H1 (cell line): ENCODE results near the gene RGS14. TPM values are rescaled to one million over a fixed set of nuclear protein-coding genes. Genes with fewer than 3 reads are reported as not detected.

Source experiments
- CTCF ChIA-PET: fragments of 300-600 bp; sonication (Branson Sonifier 250); formaldehyde crosslinking; loops from one replicate; lab custom pipeline; 2021; ENCODE audit not compliant: partially characterized antibody; lab: Charles Lee
- POLR2A ChIA-PET: fragments of 300-600 bp; sonication (Branson Sonifier 250); formaldehyde crosslinking; loops from one replicate; lab custom pipeline; 2021; ENCODE audit warnings: inconsistent platforms; ENCODE audit not compliant: partially characterized antibody; lab: Charles Lee
- DNase-seq, 2 experiments: peaks; one replicate each; pipeline versions ENCODE4 v3.0.0 to v3.0.0-alpha.2; 2010 to 2022; ENCODE audit warnings: low spot score in 2 of 2, low read depth in 1 of 2, mixed read lengths in 1 of 2
- FAIRE-seq: peaks from 2 replicates; lab custom pipeline; 2011; peaks lifted over from hg19 to GRCh38; lab: Jason Lieb, UNC
- H2AFZ ChIP-seq: 2 replicates; pipeline ENCODE4 v1.8.1; 2012; ENCODE audit warnings: low read length, inconsistent platforms
- H2AK5ac ChIP-seq: 2 replicates; pipeline ENCODE4 v1.6.1; 2013; ENCODE audit warnings: low read depth, low read length
- H2BK120ac ChIP-seq: replicated peaks from 2 replicates; pipeline ENCODE3; 2013; ENCODE audit warnings: low read depth, low read length, inconsistent platforms
- H2BK12ac ChIP-seq: 2 replicates; pipeline ENCODE4 v1.6.1; 2013; ENCODE audit warnings: low read depth, low read length
- H2BK15ac ChIP-seq: 2 replicates; pipeline ENCODE4 v1.6.1; 2013; ENCODE audit warnings: low read length
- H2BK20ac ChIP-seq: 2 replicates; pipeline ENCODE4 v1.6.1; 2013; ENCODE audit warnings: low read length
- H2BK5ac ChIP-seq: 2 replicates; pipeline ENCODE4 v1.6.1; 2013; ENCODE audit warnings: low read depth, low read length
- H3K14ac ChIP-seq: 2 replicates; pipeline ENCODE4 v1.6.1; 2013; ENCODE audit warnings: inconsistent platforms; ENCODE audit not compliant: insufficient read length
- H3K18ac ChIP-seq: 2 replicates; pipeline ENCODE4 v1.6.1; 2013; ENCODE audit warnings: low read length; ENCODE audit errors: extremely low read depth
- H3K23ac ChIP-seq: 2 replicates; pipeline ENCODE4 v1.6.1; 2013; ENCODE audit warnings: inconsistent platforms; ENCODE audit not compliant: insufficient read length
- H3K23me2 ChIP-seq: 2 replicates; pipeline ENCODE4 v1.6.1; 2013; ENCODE audit warnings: low read depth, low read length
- H3K27ac ChIP-seq: 2 replicates; pipeline ENCODE4 v1.6.1; 2011; ENCODE audit warnings: low read depth, low read length, inconsistent platforms
- H3K27me3 ChIP-seq, 4 experiments: replicated peaks in 1 of 4; 1 replicate in 1 of 4; 2 replicates in 3 of 4; pipeline versions ENCODE4 v1.6.1 to v1.8.1; 2011 to 2013; ENCODE audit warnings: low read length in 3 of 4, mild to moderate bottlenecking in 3 of 4, inconsistent platforms in 2 of 4, mixed read lengths in 2 of 4, moderate library complexity in 1 of 4; ENCODE audit not compliant: control insufficient read depth in 3 of 4, insufficient read depth in 3 of 4; ENCODE audit errors: extremely low read depth in 1 of 4
- H3K36me3 ChIP-seq, 4 experiments: 2 replicates each; pipeline versions ENCODE4 v1.6.1 to v1.8.1; 2011 to 2013; ENCODE audit warnings: mild to moderate bottlenecking in 4 of 4, low read length in 3 of 4, moderate library complexity in 2 of 4, control low read depth in 1 of 4, inconsistent platforms in 1 of 4; ENCODE audit not compliant: insufficient read depth in 4 of 4, control insufficient read depth in 2 of 4
- H3K4ac ChIP-seq: replicated peaks from 2 replicates; pipeline ENCODE3; 2013; ENCODE audit warnings: low read length, low read depth, mixed read lengths, inconsistent platforms; ENCODE audit not compliant: insufficient read length
- H3K4me1 ChIP-seq, 4 experiments: replicated peaks in 1 of 4; 1 replicate in 1 of 4; 2 replicates in 3 of 4; pipeline versions ENCODE4 v1.6.1 to v1.8.1; 2011 to 2013; ENCODE audit warnings: low read length in 3 of 4, inconsistent platforms in 2 of 4, mixed read lengths in 1 of 4; ENCODE audit not compliant: insufficient read depth in 4 of 4, control insufficient read depth in 3 of 4
- H3K4me2 ChIP-seq, 2 experiments: 2 replicates each; pipeline versions ENCODE4 v1.6.1 to v1.8.1; 2011 to 2013; ENCODE audit warnings: low read depth in 2 of 2, low read length in 2 of 2, control low read depth in 1 of 2, inconsistent platforms in 1 of 2, mild to moderate bottlenecking in 1 of 2; ENCODE audit not compliant: insufficient read depth in 1 of 2
- H3K4me3 ChIP-seq, 4 experiments: fragments of 200-600, 300-600 bp in 1 of 4; sonication (generic), shearing (Covaris generic), sonication (Bioruptor Twin) in 1 of 4; 2 replicates each; pipeline versions ENCODE4 v1.5.1 to v1.8.1; 2011 to 2016; ENCODE audit warnings: low read length in 4 of 4, low read depth in 3 of 4, control low read depth in 2 of 4, inconsistent platforms in 2 of 4, mild to moderate bottlenecking in 2 of 4, mixed read lengths in 1 of 4, moderate library complexity in 1 of 4; ENCODE audit not compliant: insufficient read depth in 2 of 4; ENCODE audit errors: extremely low read depth in 1 of 4
- H3K56ac ChIP-seq: replicated peaks from 2 replicates; pipeline ENCODE3; 2013; ENCODE audit warnings: low read depth, mild to moderate bottlenecking, mixed read lengths, low read length, inconsistent platforms; ENCODE audit not compliant: insufficient read length
- H3K79me1 ChIP-seq: 2 replicates; pipeline ENCODE4 v1.6.1; 2013; ENCODE audit warnings: low read depth, low read length, control low read depth
- H3K79me2 ChIP-seq, 2 experiments: 2 replicates each; pipeline versions ENCODE4 v1.6.1 to v1.8.1; 2012 to 2013; ENCODE audit warnings: low read length in 2 of 2, mild to moderate bottlenecking in 2 of 2, inconsistent platforms in 1 of 2; ENCODE audit not compliant: insufficient read depth in 2 of 2, control insufficient read depth in 1 of 2
- H3K9ac ChIP-seq, 4 experiments: replicated peaks in 1 of 4; 1 replicate in 1 of 4; 2 replicates in 3 of 4; pipeline versions ENCODE4 v1.6.1 to v1.8.1; 2011 to 2013; ENCODE audit warnings: low read depth in 3 of 4, low read length in 3 of 4, control low read depth in 2 of 4, mild to moderate bottlenecking in 2 of 4, moderate library complexity in 2 of 4, inconsistent platforms in 1 of 4; ENCODE audit errors: extremely low read depth in 1 of 4
- H3K9me3 ChIP-seq, 2 experiments: 2 replicates each; pipeline versions ENCODE4 v1.6.1 to v1.8.1; 2012 to 2013; ENCODE audit warnings: mild to moderate bottlenecking in 2 of 2, moderate library complexity in 2 of 2, control low read depth in 1 of 2, inconsistent platforms in 1 of 2, low read depth in 1 of 2, low read length in 1 of 2, mixed read lengths in 1 of 2; ENCODE audit not compliant: insufficient read depth in 2 of 2
- H4K20me1 ChIP-seq, 2 experiments: replicated peaks in 1 of 2; 2 replicates each; pipeline versions ENCODE3 to v1.8.1; 2011 to 2013; ENCODE audit warnings: inconsistent platforms in 2 of 2, low read length in 2 of 2, mild to moderate bottlenecking in 1 of 2; ENCODE audit not compliant: insufficient read depth in 2 of 2, control insufficient read depth in 1 of 2
- H4K5ac ChIP-seq: 2 replicates; pipeline ENCODE4 v1.6.1; 2013; ENCODE audit warnings: low read length, low read depth, mixed read lengths, inconsistent platforms; ENCODE audit not compliant: insufficient read length
- H4K8ac ChIP-seq: 2 replicates; pipeline ENCODE4 v1.8.0; 2013; ENCODE audit warnings: mild to moderate bottlenecking, moderate library complexity, low read length, inconsistent platforms; ENCODE audit not compliant: insufficient read depth; ENCODE audit errors: extremely low read depth
- H4K91ac ChIP-seq: replicated peaks from 2 replicates; pipeline ENCODE3; 2013; ENCODE audit warnings: low read length, mixed read lengths, inconsistent platforms; ENCODE audit not compliant: insufficient read length
- BCL11A ChIP-seq, 2 experiments: IDR thresholded peaks; one replicate each; pipeline ENCODE4 v1.6.1; 2011; ENCODE audit warnings: low read depth in 2 of 2, low read length in 2 of 2, mild to moderate bottlenecking in 2 of 2
- CBX8 ChIP-seq: fragments of 300-800, 300-1000 bp; sonication (generic); IDR thresholded peaks from 2 replicates; pipeline ENCODE4 v1.7.1; 2016; ENCODE audit warnings: low read depth, low read length, borderline replicate concordance
- CEBPB ChIP-seq: IDR thresholded peaks from 2 replicates; pipeline ENCODE4 v1.6.1; 2012; ENCODE audit warnings: low read depth, low read length
- FOSL1 ChIP-seq: IDR thresholded peaks from 2 replicates; pipeline ENCODE4 v1.6.1; 2011; ENCODE audit warnings: mild to moderate bottlenecking, low read depth, low read length, moderate library complexity; ENCODE audit not compliant: insufficient read depth
- JUND ChIP-seq: IDR thresholded peaks from 2 replicates; pipeline ENCODE4 v1.6.1; 2011; ENCODE audit warnings: mild to moderate bottlenecking, improper control_type of control experiment, low read length
- MAFK ChIP-seq: IDR thresholded peaks from 2 replicates; pipeline ENCODE4 v1.6.1; 2012; ENCODE audit warnings: low read depth, mild to moderate bottlenecking, improper control_type of control experiment, low read length
- PHF8 ChIP-seq: fragments of 200-600 bp; sonication (generic); conservative IDR thresholded peaks from 2 replicates; pipeline ENCODE4 v1.7.1; 2012; ENCODE audit warnings: low read depth, mild to moderate bottlenecking, inconsistent platforms, low read length, moderate library complexity
- SIN3A ChIP-seq, 2 experiments: IDR thresholded peaks in 1 of 2; conservative IDR thresholded peaks in 1 of 2; 2 replicates each; pipeline ENCODE4 v1.6.1; 2011 to 2012; ENCODE audit warnings: low read length in 2 of 2, improper control_type of control experiment in 1 of 2, low read depth in 1 of 2, mild to moderate bottlenecking in 1 of 2
- TBP ChIP-seq: IDR thresholded peaks from 2 replicates; pipeline ENCODE4 v1.6.1; 2011; ENCODE audit warnings: low read depth, low read length, improper control_type of control experiment
- ZNF274 ChIP-seq: IDR thresholded peaks from 2 replicates; pipeline ENCODE4 v1.7.0; 2012; ENCODE audit warnings: low read length, borderline replicate concordance; ENCODE audit errors: extremely low read depth
- WGBS, 2 experiments: shearing (Covaris generic) in 1 of 2; methylation state at CpG; one replicate each; pipeline versions ENCODE4 v1.1.6 to v1.1.7; 2013 to 2015; ENCODE audit warnings: low lambda C conversion rate in 2 of 2, mixed read lengths in 2 of 2, inconsistent platforms in 1 of 2, low coverage in 1 of 2, missing lambda C conversion rate in 1 of 2; ENCODE audit not compliant: insufficient replicate concordance in 2 of 2, insufficient coverage in 1 of 2, insufficient read length in 1 of 2; ENCODE audit errors: extremely low coverage in 1 of 2, missing lambda C conversion rate in 1 of 2; 5-methylcytosine and 5-hydroxymethylcytosine counted together
- polyA plus RNA-seq, 7 experiments: library from polyadenylated mRNA; depleted of rRNA in 3 of 7; stranded (reverse) in 5 of 7; unstranded in 2 of 7; fragments of >200 nt in 5 of 7; fragments of 200-250 nt in 2 of 7; gene quantifications; 1 replicate in 5 of 7; 2 replicates in 1 of 7; 4 replicates in 1 of 7; pipeline versions ENCODE4 v1.2.1 to v1.2.3, GENCODE V29; 2011 to 2013; ENCODE audit warnings: missing spikeins in 2 of 7, mixed read lengths in 2 of 7
- total RNA-seq: library from RNA; stranded (reverse); fragmentation: NEBNext Ultra II Directional; extraction: Animal tissue kit (Norgen Biotek cat#: 25700); gene quantifications from 2 replicates; pipeline ENCODE4 v1.2.1, GENCODE V29; 2021
- TF ChIP-seq, protein P1 (sequence below): IDR thresholded peaks from 2 replicates; pipeline ENCODE4 v1.6.1; 2012; ENCODE audit warnings: inconsistent platforms

RGS14 gene
- total and polyA plus RNA-seq, 2 of the 8 experiments (the other 6 are each of a cell fraction or from before 2014, with no cell fraction given) = 24.4 to 46.1 TPM

DNA sequence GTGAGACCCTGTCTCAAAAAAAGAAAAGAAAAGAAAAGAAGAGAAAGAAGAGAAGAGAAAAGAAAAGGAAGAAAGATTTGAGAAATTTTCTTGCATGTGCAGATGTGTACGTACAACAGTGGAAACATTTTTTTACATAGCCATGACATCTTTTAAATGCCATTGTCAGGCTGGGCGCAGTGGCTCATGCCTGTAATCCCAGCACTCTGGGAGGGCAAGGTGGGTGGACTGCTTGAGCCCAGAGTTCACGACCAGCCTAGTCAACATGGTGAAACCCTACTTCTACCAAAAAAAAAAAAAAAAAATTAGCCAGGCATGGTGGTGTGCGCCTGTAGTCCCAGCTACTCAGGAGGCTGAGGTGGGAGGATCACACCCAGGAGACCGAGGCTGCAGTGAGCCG is 12.8 kb upstream of the RGS14 start:
- H4K5ac ChIP-seq = no peak overlapping the region
- no peak overlapping the region for H2BK5ac ChIP-seq
- H3K9me3 ChIP-seq = no peaks in the 10 kb centered on the region
- no peak overlapping the region for H2AK5ac ChIP-seq
- FAIRE-seq = no peak
- H3K56ac ChIP-seq = no peak overlapping the region
- no peak overlapping the region for H3K9ac ChIP-seq
- H3K4me1 ChIP-seq = peaks cover 0 to 5% (median 0%) of the 10 kb centered on the region in 4 experiments; a peak in 2 of 7 replicates
- no peak overlapping the region for H2BK120ac ChIP-seq
- H2BK20ac ChIP-seq = no peak overlapping the region
- H2BK15ac ChIP-seq = no peak overlapping the region
- no peak overlapping the region for H3K4ac ChIP-seq
- no peak overlapping the region for H2AFZ ChIP-seq
- no peak overlapping the region for H4K91ac ChIP-seq
- POLR2A ChIA-PET = interaction anchor here (0.6 to 1.3 kb wide), 4 partner anchors 14 to 63 kb away, joined by 3 to 5 read pairs (median 4); partner anchors contain the start of gene MXD3
- no peak overlapping the region for H4K8ac ChIP-seq
- H3K36me3 ChIP-seq = peaks cover 0 to 10% (median 4%) of the 10 kb centered on the region in 4 experiments; a peak in 4 of 8 replicates
- H3K79me2 ChIP-seq = peaks cover 7 to 66% of the 10 kb centered on the region in 2 experiments
- no peak overlapping the region for H3K4me3 ChIP-seq
- WGBS, 2 experiments = 95% methylated on average over 6 of the region's 6 CpGs; no CpG with 5 or more reads in 1 of the 2 experiments
- H3K27ac ChIP-seq = no peak overlapping the region
- peaks cover 0 to 7% of the 10 kb centered on the region in 2 experiments for H4K20me1 ChIP-seq
- H2BK12ac ChIP-seq = no peak overlapping the region
- no peaks in the 10 kb centered on the region for H3K27me3 ChIP-seq
- H3K4me2 ChIP-seq = no peak overlapping the region
- CTCF ChIA-PET = interaction anchor here (1.4 to 1.8 kb wide), 4 partner anchors 9 to 35 kb away, joined by 3 to 8 read pairs (median 4); no protein-coding TSS in a partner anchor
- no peak for DNase-seq
- no peak overlapping the region for H3K23ac ChIP-seq
- peaks cover 8% of the 10 kb centered on the region for H3K79me1 ChIP-seq
- no peak overlapping the region for H3K14ac ChIP-seq
- no peaks in the 10 kb centered on the region for H3K23me2 ChIP-seq
- no peak overlapping the region for H3K18ac ChIP-seq
- TF ChIP-seq, protein P1, sequence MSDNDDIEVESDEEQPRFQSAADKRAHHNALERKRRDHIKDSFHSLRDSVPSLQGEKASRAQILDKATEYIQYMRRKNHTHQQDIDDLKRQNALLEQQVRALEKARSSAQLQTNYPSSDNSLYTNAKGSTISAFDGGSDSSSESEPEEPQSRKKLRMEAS = no peak
- TF ChIP-seq ZNF274 (no peak), PHF8 (no peak), CEBPB (no peak), BCL11A (IDR thresholded peaks at IDR 0.05; ENCODE audit: low read depth in 2 of 2, low read length in 2 of 2) (no peak), MAFK (no peak), CBX8 (no peak), JUND (no peak), SIN3A (conservative IDR thresholded peaks at IDR 0.05 in 1 of 2, IDR thresholded peaks at IDR 0.05 in 1 of 2; ENCODE audit: low read depth in 1 of 2, low read length in 2 of 2) (no peak), TBP (no peak), FOSL1 (no peak)
